GM18498 (cell line): ENCODE data around the gene ZDHHC1.
"Not testable (repeated sequence)": the region's sequence is repeated elsewhere in the genome, so short reads cannot be mapped to it uniquely, and the experiment has no call there.

Source experiments
- ATAC-seq: cut with Tn5 transposase; IDR thresholded peaks from one replicate; pipeline ENCODE4 v1.9.1; 2021; ENCODE audit warnings: mild to moderate bottlenecking, moderate library complexity; ENCODE audit not compliant: unreplicated experiment

Gene ZDHHC1

GRCh38 chr16:67395105-67395457, 21.2 kb downstream of the ZDHHC1 start:
- ATAC-seq, result no peak

- ATAC-seq, result no peak
Measured at GRCh38 chr16:67394155-67395104, 21.8 kb downstream of the ZDHHC1 start.

- no peak for ATAC-seq
Measured at GRCh38 chr16:67393788-67394154, 22.5 kb downstream of the ZDHHC1 start.

GRCh38 chr16:67393111-67393787, 23.0 kb downstream of the ZDHHC1 start, which contains the start of gene TPPP3:
TPPP3 (minus strand) TSS chr16:67393498; CDS start chr16:67391111, 2,387 bp downstream.
- no peak for ATAC-seq

GRCh38 chr16:67392301-67393059, 23.8 kb downstream of the ZDHHC1 start:
- no peak for ATAC-seq

- no peak for ATAC-seq
Measured at GRCh38 chr16:67391424-67392300, 24.6 kb downstream of the ZDHHC1 start.

- ATAC-seq, result no peak
Measured at GRCh38 chr16:67390816-67391423, 25.4 kb downstream of the ZDHHC1 start.

- no peak for ATAC-seq
Measured at GRCh38 chr16:67389911-67390815, 26.1 kb downstream of the ZDHHC1 start.

- no peak for ATAC-seq
Measured at GRCh38 chr16:67388591-67388990, 27.7 kb downstream of the ZDHHC1 start.

GRCh38 chr16:67388191-67388590, 28.1 kb downstream of the ZDHHC1 start:
- no peak for ATAC-seq

GRCh38 chr16:67387479-67388079, 28.7 kb downstream of the ZDHHC1 start:
- no peak for ATAC-seq

- no peak for ATAC-seq
Measured at GRCh38 chr16:67386861-67387455, 29.3 kb downstream of the ZDHHC1 start.

- no peak for ATAC-seq
Measured at GRCh38 chr16:67384778-67385510, 31.3 kb downstream of the ZDHHC1 start.

- ATAC-seq, result no peak
Measured at GRCh38 chr16:67383284-67383683, 33.0 kb downstream of the ZDHHC1 start.

GRCh38 chr16:67378642-67379041, 37.6 kb downstream of the ZDHHC1 start:
- no peak for ATAC-seq

- not testable (repeated sequence) for ATAC-seq
Measured at GRCh38 chr16:67376012-67376411, 40.3 kb downstream of the ZDHHC1 start.

GRCh38 chr16:67372664-67373063, 43.6 kb downstream of the ZDHHC1 start:
- ATAC-seq, result no peak
